Measurements from ENCODE around the gene RBMY1J.
"Not testable (repeated sequence)": the region's sequence is repeated elsewhere in the genome, so short reads cannot be mapped to it uniquely, and the experiment has no call there.

The RBMY1J gene

GRCh38 chrY:22403110-22403509, at the start of gene RBMY1J:
RBMY1J (plus strand) TSS chrY:22403410; CDS start chrY:22405448, 2,038 bp downstream.
- not testable (repeated sequence) for DNase-seq

GRCh38 chrY:22367416-22367815, 35.8 kb upstream of the RBMY1J start:
- no peak for DNase-seq

DNA sequence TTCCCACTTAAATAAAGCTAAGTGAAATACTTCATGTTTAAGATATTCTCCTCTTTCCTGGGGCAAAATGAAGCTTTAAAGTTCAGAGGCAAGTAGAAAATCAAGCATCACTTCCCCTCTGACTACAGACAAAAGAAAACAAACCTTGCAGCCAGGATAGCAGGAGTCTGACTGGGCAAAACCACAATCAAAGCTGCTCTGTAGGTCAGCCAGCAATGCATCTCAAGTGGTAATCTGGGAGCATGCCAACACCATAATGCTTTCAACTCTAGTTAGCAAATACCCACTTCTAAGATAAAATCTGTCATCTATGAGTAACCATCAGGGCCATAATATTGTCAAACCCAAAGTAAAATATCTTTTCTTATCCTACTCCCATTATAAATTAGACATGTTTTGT, 32.6 kb upstream of the RBMY1J start:
- no peak for DNase-seq

- no peak for DNase-seq
Observed at GRCh38 chrY:22373494-22373893, 29.7 kb upstream of the RBMY1J start.

GRCh38 chrY:22444718-22445396, 41.6 kb downstream of the RBMY1J start:
- DNase-seq: not testable (repeated sequence)

DNA sequence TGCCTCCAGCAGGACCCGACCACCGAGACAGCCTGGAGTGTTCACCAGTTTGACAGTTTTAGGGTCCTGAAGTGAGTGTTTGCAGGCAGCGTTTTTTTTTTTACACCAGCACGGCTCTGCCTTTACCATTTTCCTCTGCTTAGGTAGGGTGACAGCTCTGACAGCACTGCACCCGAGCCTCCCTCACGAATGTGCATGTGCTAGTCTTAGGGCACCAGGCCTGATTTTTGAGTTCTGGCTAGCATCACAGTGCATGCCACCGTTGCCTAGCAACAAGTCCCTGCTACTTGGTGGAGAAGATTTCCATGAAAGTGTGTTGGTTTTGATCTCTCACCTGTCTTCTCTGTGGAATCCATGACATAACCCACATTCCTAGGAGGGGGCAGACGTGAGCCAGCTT, 52.3 kb downstream of the RBMY1J start:
- not testable (repeated sequence) for DNase-seq

DNA sequence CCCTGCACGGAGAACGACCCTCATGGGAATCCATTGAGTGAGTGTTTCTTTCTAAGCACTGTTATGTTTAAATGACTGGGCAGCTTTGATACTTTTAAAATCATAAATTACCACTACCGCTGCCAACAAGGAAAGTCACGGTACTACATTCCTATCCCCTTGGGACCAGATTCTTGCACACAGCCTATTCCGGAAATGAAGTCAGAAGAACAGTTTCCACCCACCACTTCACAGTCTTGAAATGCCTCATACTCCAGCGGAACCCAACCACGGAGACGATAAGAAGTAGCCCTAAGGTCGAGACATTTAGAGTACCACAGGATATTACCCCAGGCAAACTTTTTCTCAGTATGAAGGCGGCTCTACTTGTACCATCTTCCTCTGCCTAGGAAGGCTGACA, 58.8 kb downstream of the RBMY1J start:
- DNase-seq: not testable (repeated sequence)
